Keratinocyte (primary cell): ENCODE measurements around the gene STOM.

ENCODE experiments used
- CTCF ChIP-seq, 3 experiments: IDR thresholded peaks in 1 of 3; conservative IDR thresholded peaks in 1 of 3; optimal IDR thresholded peaks in 1 of 3; 2 replicates in 2 of 3; 3 replicates in 1 of 3; pipeline versions ENCODE3 to v1.5.1; 2011; ENCODE audit warnings: low read length in 3 of 3, mild to moderate bottlenecking in 3 of 3, moderate library complexity in 2 of 3, control low read depth in 1 of 3, inconsistent platforms in 1 of 3; ENCODE audit not compliant: insufficient read depth in 2 of 3; ENCODE audit errors: extremely low read depth in 1 of 3
- EZH2 ChIP-seq: IDR thresholded peaks from one replicate; pipeline ENCODE4 v1.6.1; 2012; ENCODE audit warnings: inconsistent platforms, mild to moderate bottlenecking, low read length, moderate library complexity

- peak in 2 of 3 experiments; percentile 34 to 43 for TF ChIP-seq CTCF (optimal IDR thresholded peaks at IDR 0.05 in 1 of 3, IDR thresholded peaks at IDR 0.05 in 1 of 3, conservative IDR thresholded peaks at IDR 0.05 in 1 of 3; ENCODE audit: extremely low read depth in 1 of 3, insufficient read depth in 2 of 3, low read length in 3 of 3)
- TF ChIP-seq EZH2: no peak
These were observed 30.0 kb upstream of the STOM start for GRCh38 chr9:121399883-121400607.
